DMS53 (cell line): Measurements from ENCODE around the gene ZNF91.
A peak's percentile ranks its signal among the peaks of the same experiment; 100 is the strongest.
"Not testable (repeated sequence)": the region's sequence is repeated elsewhere in the genome, so short reads cannot be mapped to it uniquely, and the experiment has no call there.

ENCODE experiments used
- DNase-seq: peaks from one replicate; lab custom pipeline; 2025; lab: John Stamatoyannopoulos, UW

ZNF91 gene

GRCh38 chr19:23318941-23319340 is 76.3 kb downstream of the ZNF91 start:
- DNase-seq = not testable (repeated sequence)

DNA sequence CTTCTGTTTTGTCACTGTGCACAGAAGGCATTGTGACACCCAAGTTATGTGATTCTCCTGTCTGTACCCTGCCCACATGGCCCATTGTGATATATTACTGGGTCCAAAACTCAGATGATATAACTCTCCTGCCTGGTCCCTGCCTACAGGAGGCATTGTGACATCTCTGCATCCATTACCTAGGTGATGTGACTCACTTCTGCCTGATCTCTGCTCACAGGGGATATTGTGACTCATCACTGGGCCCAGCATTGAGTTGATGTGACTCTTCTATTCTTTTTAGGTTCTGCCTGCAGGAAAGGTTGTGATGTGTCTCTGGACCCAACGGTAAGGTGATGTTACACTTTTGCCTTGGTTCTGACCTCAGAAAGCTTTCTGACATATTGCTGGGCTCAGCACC is 77.1 kb downstream of the ZNF91 start:
- DNase-seq = no peak

DNA sequence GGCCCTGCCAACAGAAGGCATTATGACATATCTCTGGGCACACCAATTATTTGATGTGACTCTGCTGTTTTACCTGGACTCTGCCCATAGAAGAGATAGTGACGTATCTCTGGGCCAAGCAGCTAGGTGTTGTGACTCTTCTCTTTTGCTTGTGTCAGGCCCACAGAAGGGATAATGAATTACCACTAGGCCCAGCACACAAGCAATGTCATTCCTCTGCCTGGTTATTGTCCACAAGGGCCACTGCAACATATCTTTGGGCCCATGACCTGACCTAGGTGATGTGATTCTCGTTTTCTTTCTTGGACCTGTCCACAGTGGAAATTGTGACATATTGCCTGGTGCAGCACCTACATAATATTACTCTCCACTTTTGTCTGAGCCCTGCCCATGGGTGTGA is 80.0 kb downstream of the ZNF91 start:
- no peak for DNase-seq

DNA sequence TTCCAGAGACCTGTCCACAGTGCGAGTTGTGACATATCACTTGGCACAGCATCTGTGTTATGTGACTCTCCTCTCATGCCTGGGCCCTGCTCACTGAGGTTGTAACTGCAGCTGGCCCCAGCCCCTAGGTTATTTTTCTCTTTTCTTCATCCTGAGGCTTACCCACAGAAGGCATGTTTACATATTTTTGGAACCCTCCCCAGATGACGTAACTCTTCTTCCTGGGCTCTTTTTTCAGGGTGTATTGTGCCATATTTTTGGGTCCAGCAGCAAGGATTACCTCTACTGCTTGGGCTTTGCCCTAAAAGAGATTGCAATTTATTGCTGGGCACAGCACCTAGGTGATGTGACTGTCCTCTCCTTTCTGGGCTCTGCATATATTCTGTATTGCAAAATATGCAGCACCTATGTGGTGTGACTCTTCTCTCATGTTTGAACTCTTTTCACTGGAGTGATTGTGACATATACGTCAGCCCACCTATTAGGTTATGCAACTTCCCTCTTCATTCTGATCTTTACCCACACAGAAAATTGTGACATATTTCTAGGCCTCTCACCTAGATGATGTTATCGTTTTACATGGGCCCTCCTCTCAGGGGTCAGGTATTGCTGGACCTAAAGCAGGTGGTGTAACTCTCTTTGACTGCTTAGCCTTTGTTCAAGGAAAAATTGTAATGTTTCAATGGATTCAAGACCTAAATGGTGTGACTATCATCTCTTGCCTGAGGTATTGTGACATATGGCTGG is 80.6 kb downstream of the ZNF91 start:
- no peak for DNase-seq

DNA sequence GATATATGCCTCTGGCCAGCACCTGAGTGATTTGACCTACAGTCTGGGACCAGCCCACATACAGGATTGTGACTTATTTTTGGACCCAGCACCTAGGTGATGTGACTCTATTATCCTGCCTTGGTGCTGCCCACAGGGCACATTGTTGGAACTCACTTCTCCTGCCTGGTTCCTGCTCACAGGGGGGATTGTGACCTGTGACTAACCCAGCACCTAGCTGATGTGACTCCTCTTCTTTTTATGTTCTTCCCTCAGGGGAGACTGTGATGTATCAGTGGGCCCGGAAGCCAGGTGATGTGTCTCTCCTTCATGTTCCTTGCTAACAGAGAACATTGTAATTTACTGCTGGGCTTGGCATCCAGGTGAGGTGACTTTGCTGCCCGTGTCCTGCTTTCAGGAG is 82.1 kb downstream of the ZNF91 start:
- no peak for DNase-seq

DNA sequence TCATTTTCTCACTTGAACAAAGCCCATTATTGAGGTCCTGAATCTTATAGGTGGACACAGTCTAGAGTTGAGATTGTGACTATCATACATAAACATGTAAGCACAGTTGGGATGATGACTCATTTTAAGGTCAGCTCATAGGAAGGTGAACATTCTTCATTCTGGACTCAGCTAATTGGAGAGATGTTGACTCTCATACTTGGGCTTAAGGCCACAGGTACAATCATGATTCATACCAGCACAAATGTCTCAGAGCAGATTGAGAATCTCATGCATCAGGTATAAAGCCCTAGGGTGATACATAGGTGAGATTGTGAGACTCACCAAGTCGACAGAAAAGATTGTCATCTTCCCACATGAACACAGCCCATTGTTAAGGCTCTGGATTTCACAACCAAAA is 82.8 kb downstream of the ZNF91 start:
- no peak for DNase-seq

GRCh38 chr19:23311551-23311950 is 83.7 kb downstream of the ZNF91 start:
- DNase-seq = no peak

DNA sequence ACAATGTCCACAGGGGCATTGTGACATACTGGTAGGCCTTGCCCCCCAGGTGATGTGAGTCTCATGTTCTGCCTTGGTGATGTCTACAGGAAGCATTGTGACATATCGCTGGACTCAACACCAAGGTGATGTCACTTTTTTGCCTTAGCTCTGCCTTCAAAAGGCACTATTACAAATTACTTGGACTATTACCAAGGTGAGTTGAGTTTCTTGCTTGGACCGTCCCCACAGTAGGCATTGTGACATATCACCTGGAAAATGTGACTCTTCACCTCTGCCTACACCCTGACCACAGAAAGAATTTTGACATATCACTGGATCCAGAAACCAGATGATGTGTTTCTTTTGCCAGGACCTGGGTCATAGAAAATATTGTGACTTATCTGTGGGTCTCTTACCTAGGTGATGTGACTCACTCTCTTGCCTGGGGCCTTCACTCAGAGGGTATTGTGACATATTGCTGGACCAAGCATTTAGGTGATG is 84.5 kb downstream of the ZNF91 start:
- no peak for DNase-seq

DNA sequence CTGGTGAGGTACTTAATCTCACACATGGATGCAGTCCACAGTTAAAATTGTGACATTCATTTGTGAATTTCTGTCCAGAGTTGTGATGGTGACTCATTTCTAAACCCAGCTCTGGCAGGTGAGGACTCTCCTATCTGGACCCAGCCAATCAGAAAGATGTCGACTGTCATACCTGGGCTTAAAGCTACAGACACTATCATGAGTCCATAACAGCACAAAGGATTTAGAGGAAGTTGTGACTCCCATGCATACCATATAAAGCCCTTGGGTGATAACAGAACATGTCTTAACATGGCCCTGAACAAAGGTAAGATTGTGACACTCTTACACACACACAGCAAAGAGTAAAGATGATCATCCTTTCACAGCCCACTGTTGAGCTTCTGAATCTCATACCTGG is 85.3 kb downstream of the ZNF91 start:
- DNase-seq = no peak

GRCh38 chr19:23305555-23305954 is 89.7 kb downstream of the ZNF91 start:
- peak; percentile 42 for DNase-seq

DNA sequence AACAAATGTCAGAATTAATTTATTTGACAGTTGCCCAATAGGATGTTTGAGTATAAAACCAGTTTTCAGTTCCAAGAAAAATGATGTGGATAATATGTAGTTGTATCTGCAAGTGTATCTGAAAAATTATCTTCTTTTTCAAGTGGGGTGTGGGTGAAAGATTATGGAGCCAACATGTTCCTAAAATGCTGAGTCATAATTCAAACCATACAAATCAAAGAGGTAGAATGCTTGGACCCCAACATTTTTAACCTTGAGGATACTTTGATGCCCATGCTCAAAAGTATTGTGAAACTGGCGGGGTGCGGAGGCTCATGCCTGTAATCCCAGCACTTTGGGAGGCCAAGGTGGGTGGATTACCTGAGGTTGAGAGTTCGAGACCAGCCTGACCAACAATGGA is 91.0 kb downstream of the ZNF91 start:
- DNase-seq = no peak

- DNase-seq = no peak
Observed at GRCh38 chr19:23294141-23294540, 101.1 kb downstream of the ZNF91 start.

GRCh38 chr19:23289966-23290365 is 105.3 kb downstream of the ZNF91 start:
- DNase-seq = not testable (repeated sequence)
